Vagina (tissue), 2 donors: ENCODE results near the gene STAT4.

ENCODE experiments used
- POLR2A ChIP-seq, 2 donors: fragments of 450-650 bp; IDR thresholded peaks; one replicate each; pipeline ENCODE4 v1.6.1; 2017; ENCODE audit warnings: antibody characterized with exemption in 2 of 2, mild to moderate bottlenecking in 2 of 2, moderate library complexity in 2 of 2
- POLR2AphosphoS5 ChIP-seq, 2 donors: sonication (generic); formaldehyde crosslinking; IDR thresholded peaks; one replicate each; pipeline ENCODE4 v1.9.0; 2017; ENCODE audit warnings: antibody characterized with exemption in 2 of 2, mild to moderate bottlenecking in 2 of 2, low read depth in 1 of 2; ENCODE audit not compliant: insufficient read depth in 1 of 2
- TF ChIP-seq, protein P1 (sequence below), 3 experiments: fragments of 450-650 bp in 2 of 3; fragments of 200-600 bp in 1 of 3; sonication (generic) in 1 of 3; IDR thresholded peaks; one replicate each; pipeline ENCODE4 v1.5.1; 2017 to 2019; ENCODE audit warnings: antibody characterized with exemption in 3 of 3, mild to moderate bottlenecking in 2 of 3, moderate library complexity in 2 of 3

DNA sequence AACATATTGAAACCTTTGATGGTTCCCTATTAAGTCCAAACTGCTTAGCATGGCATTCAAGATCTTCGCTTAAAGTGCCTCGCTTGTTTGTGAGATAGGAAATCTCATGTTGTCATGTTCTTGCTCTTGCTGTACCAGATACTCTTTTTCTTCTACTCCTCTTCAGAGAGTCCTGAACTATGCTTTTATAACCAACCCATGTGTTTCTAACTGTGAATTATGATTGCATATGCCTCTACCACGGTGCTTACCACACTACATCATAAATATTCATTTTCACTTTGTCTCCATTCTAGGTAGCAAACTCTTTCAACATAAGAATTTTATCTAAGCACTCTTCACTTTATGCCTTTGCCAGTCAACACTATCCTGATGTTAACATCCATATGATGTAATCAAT is 23.6 kb downstream of the STAT4 start:
- TF ChIP-seq, protein P1, sequence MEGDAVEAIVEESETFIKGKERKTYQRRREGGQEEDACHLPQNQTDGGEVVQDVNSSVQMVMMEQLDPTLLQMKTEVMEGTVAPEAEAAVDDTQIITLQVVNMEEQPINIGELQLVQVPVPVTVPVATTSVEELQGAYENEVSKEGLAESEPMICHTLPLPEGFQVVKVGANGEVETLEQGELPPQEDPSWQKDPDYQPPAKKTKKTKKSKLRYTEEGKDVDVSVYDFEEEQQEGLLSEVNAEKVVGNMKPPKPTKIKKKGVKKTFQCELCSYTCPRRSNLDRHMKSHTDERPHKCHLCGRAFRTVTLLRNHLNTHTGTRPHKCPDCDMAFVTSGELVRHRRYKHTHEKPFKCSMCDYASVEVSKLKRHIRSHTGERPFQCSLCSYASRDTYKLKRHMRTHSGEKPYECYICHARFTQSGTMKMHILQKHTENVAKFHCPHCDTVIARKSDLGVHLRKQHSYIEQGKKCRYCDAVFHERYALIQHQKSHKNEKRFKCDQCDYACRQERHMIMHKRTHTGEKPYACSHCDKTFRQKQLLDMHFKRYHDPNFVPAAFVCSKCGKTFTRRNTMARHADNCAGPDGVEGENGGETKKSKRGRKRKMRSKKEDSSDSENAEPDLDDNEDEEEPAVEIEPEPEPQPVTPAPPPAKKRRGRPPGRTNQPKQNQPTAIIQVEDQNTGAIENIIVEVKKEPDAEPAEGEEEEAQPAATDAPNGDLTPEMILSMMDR (IDR thresholded peaks at IDR 0.05), result no peak
- TF ChIP-seq POLR2AphosphoS5 (IDR thresholded peaks at IDR 0.05; ENCODE audit: insufficient read depth in 1 of 2, low read depth in 1 of 2), result no peak
- no peak for TF ChIP-seq POLR2A (IDR thresholded peaks at IDR 0.05)
